Stimulated activated CD8-positive, alpha-beta memory T cell treated with anti-CD3 and anti-CD28 coated beads, Interleukin-7, amount 100 ng/mL, for 24 hours (primary cell): Measurements from ENCODE around the gene CYBA.

Experiments used
- DNase-seq: peaks from one replicate; pipeline ENCODE4 v3.0.0-alpha.2; 2020; ENCODE audit warnings: low read depth

CYBA gene

GRCh38 chr16:88631920-88632586, 18.8 kb downstream of the CYBA start:
- no peak for DNase-seq

DNA sequence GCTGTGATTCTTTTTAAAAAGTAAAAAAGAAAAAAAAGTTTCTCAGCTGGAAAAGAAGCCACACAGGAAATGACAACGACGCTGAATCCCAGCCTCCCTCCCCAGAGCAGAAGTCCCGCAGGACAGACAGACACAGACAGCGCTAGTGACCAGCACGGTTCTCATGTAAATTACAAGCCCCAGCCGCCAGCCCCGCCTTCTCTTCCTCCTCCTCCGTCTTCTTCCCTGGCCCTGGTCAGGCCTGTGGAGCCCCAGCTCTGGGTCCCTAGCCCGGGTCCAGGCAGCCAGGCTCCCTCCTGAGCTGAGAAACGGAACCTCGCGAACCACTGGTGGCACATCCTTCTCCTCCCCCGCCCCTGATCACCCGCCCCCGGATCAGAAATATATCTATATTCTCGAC, 19.5 kb downstream of the CYBA start:
- no peak for DNase-seq

- no peak for DNase-seq
Measured at GRCh38 chr16:88630941-88631340, 19.9 kb downstream of the CYBA start.

- DNase-seq, result no peak
Measured at GRCh38 chr16:88630433-88630832, 20.4 kb downstream of the CYBA start.

DNA sequence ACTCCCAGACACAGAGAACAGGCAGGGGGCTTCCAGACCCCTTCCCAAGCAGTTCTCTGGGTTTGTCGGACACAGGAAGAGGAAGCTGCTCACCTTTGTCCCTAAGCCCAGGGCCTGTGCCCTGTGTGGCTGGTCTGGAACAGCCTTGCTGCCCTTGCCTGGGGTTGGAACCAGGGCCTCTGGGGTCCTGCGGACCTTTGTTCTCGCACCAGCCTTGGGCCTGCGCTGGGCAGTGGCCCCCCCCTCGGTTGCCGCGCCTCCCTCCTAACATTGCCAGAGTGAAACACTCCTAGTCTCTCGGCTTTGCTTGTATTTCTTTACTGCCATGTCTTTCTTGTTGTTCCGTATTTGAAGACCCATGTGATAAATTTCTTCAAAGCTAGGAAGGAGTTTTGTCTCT, 21.0 kb downstream of the CYBA start:
- no peak for DNase-seq

DNA sequence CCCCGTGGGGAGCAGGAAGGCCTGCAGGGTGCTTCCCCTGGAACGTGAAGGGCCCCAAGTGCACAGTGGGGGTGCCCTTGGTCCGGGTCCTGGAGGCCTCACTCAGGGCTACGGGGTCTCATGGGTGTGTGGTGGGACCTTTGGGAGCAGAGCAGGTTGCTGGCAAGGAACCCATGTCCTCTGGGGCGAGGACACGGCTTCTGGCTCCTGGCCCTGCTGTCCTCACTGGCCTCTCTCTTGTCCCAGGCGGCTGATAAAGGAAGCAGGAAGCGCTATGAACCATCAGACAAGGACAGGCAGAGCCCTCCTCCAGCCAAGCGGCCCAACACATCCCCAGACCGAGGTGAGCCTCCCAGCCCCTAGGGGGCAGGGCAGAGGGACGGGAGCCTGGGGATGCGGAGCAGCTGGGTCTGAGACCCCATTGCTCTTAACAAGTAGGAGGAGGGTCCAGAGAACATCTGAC, 22.3 kb downstream of the CYBA start:
- no peak for DNase-seq

- no peak for DNase-seq
Measured at GRCh38 chr16:88627531-88628411, 23.1 kb downstream of the CYBA start.

GRCh38 chr16:88626646-88627045, 24.2 kb downstream of the CYBA start:
- DNase-seq, result no peak

DNA sequence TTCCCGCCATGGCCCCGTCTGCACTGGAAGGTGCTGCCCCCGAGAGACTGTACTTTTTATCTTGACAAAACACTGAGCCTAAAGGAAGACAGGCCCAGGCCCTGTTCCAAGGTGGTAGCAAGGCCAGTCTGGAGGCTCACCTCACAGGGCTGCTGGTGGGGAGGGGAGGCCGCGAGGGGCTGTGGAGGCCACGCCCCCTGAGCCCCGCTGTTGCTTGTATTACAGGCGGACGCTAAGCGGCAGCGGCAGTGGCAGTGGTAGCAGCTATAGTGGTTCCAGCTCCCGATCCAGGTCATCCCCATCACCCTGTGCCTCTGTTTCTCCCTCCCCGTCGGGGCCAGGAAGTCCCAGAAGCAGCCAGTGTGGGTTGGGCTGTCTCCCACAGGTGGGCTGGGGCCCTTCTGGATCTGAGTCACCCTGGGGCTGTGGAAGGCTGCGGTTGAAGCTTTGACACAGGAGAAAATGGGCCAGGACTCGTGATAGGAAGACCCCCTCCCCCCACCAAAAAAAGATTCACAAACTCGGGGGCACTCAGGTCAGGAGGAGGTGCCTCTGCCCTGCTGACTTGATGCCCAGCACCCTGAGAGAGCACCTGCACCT, 25.8 kb downstream of the CYBA start:
- no peak for DNase-seq

DNA sequence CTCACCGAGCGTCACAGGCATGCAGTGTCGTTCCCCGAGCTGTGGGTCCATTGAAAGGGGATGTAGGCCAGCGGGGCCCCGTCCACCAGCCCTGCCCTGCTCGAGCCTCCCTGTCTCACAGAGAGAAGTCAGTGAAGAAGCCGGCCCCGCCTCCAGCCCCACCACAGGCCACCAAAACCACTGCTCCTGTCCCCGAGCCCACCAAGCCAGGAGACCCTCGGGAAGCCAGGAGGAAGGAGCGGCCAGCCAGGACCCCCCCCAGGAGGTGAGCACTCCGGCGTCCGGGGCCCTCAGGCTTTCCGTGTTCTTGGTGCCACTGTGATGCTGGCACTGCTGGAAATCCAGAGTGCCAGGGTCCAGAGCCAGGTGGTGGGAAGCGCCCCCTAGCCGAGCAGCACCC, 26.4 kb downstream of the CYBA start:
- DNase-seq, result no peak

DNA sequence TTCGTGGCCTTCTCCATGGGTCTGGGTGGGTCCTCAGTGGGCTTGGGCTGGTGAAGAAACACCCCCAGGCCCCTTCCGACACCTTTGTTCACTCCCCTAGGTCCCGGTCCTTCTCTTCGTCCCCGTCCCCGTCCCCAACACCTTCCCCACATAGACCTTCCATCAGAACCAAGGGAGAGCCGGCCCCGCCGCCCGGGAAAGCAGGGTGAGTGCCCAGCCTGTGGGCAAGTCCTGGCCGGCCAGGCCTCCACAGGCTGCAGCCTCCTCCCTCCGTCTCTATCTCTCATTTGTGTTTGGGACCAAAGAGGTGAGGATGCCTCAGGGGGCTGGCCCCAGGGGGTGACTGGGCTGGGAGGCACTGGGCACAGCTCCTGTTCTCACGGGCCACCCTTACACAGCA, 27.0 kb downstream of the CYBA start:
- DNase-seq, result no peak

GRCh38 chr16:88622866-88623265, 28.0 kb downstream of the CYBA start:
- DNase-seq, result no peak

DNA sequence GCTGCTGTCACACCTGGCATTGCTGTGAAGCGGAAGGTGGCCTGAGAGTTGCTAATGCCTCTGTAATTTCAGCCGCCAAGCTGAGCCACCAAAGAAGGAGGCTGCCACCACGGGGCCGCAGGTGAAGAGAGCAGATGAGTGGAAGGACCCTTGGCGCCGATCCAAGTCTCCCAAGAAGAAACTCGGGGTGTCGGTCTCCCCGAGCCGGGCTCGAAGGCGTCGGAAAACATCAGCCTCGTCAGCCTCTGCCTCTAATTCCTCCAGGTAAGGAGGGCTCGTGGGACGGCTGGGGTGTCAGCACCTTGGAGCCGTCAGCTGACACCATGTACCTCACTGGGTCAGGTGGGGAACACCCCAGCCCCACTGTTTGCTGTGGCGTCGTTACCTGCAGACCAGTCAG, 28.7 kb downstream of the CYBA start:
- no peak for DNase-seq

DNA sequence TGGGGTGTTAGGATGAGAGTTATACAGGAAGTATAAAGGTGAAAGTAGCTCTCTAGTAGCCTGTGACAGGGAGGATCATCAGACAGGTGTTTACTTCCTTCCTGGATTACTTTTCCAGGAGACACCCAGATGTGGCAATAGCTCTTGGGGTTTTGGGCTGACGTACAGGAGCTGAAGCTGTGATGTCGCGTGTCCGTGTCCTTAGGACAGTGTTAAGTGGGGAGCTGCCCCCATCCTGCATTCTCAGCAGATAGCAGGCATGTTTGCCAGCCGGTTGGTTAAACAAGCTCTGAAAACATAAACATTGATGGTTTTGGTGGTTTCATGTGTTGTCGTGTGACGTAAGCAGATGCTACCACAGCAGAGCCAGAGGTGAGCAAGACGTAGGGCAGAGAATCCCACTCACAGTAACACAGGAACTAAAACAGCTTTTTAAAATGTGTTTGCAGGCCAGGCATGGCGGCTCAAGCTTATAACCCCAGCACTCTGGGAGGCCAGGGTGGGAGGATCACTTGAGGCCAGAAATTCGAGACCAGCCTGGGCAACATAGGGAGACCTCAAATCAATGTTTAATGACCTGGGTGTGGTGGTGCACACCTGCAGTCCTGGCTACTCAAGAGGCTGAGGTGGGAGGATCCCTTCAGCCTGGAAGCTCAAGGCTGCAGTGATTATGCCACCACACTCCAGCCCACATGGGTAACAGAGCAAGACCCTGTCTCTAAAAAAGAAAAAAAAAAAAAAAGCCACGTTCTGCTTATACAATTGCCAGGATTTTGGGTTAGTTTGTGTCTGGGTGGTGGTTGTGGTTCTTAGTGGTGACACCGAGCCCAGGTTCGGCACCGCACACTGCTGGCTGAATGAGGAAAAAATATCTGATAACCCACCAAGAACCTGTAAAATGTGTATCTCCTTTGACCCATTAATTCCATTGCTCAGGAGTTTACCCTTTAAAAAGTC, 30.7 kb downstream of the CYBA start:
- no peak for DNase-seq

- DNase-seq, result no peak
Measured at GRCh38 chr16:88618956-88619667, 31.7 kb downstream of the CYBA start.

GRCh38 chr16:88618182-88618955, 32.5 kb downstream of the CYBA start:
- no peak for DNase-seq

GRCh38 chr16:88617268-88618031, 33.4 kb downstream of the CYBA start:
- DNase-seq, result no peak

- DNase-seq, result no peak
Measured at GRCh38 chr16:88616736-88617135, 34.1 kb downstream of the CYBA start.

DNA sequence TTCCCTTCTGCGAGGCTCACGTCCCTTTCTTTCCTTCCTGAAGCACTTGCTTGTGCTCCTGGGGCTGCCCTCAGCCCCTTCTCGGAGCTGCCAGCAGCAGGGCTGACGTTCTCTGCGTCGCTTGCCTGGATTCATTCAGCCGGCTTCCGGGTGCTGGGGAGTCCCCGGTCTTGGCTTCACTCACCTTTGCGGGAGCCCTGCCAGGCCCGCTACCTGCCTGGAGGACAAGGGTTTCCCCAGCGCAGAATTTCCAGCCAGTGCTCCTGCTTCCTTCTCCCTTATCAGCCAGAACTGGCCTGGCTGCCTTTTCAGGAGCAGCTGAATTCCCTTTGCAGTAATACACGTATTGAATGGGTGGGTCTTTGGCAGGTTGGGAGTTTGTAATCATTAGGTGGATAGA, 34.5 kb downstream of the CYBA start:
- no peak for DNase-seq
